Measurements from ENCODE around the gene PDYN. TPM values are rescaled to one million over a fixed set of nuclear protein-coding genes. Genes with fewer than 3 reads are reported as not detected.

The PDYN gene
- total RNA-seq, 4 donors from 2014 or later = not detected

DNA sequence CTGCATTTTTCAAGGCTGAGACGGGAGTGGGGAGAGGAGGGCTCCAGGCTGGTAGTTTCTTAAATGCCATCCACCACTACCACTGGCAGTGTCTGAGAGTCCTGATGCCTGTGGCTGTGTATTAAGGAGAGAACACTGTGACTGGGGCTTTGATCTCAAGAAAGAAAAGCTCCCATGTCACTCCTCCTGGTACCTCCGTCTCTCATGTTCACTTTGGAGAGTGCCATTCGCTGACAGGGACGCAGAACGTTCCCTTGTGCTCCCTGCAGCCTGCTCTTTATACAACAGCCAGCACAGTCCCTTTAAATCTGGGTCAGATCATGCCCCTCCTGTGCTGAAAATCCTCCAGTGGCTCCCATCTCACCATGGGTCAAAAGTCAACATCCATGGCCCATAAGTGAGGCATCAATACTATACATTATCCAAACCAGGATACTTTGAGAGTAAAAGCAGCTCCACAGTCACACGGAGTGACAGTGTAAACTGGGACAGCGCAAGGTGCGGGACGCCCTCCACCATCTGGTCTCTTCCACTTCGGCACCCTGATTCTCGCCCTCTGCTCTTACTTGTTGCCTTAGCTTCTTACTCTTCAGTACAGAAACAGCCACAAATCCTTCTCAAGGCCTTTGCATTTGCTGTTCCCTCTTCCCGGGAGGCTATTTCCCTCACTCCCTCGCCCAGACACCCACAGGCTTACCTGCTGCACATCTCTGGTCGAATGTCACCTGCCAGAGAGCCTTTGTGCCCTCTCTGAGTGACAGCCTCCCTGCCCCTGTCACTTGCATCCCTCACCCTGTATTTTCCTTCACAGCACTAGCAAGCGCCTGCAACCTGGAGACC lies 20.0 kb downstream of the PDYN start:
- Histone ChIP-seq H3K36me3 (no peaks in the 10 kb centered on the region), H3K27me3 (peaks cover 60% of the 10 kb centered on the region), H3K27ac (no peak overlapping the region), H3K4me3 (no peak overlapping the region), H3K9me3 (no peaks in the 10 kb centered on the region), H3K4me1 (no peaks in the 10 kb centered on the region)
- no peak for ATAC-seq
- 59 to 64% methylated on average over 8 to 14 of the region's 15 CpGs for WGBS, 2 donors (ENCODE audit: low coverage in 1 of 2)
- TF ChIP-seq POLR2AphosphoS5 (IDR thresholded peaks at IDR 0.05) (no peak), POLR2A (IDR thresholded peaks at IDR 0.05) (no peak), EP300 (IDR thresholded peaks at IDR 0.05) (no peak)
- TF ChIP-seq, protein P1, sequence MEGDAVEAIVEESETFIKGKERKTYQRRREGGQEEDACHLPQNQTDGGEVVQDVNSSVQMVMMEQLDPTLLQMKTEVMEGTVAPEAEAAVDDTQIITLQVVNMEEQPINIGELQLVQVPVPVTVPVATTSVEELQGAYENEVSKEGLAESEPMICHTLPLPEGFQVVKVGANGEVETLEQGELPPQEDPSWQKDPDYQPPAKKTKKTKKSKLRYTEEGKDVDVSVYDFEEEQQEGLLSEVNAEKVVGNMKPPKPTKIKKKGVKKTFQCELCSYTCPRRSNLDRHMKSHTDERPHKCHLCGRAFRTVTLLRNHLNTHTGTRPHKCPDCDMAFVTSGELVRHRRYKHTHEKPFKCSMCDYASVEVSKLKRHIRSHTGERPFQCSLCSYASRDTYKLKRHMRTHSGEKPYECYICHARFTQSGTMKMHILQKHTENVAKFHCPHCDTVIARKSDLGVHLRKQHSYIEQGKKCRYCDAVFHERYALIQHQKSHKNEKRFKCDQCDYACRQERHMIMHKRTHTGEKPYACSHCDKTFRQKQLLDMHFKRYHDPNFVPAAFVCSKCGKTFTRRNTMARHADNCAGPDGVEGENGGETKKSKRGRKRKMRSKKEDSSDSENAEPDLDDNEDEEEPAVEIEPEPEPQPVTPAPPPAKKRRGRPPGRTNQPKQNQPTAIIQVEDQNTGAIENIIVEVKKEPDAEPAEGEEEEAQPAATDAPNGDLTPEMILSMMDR (IDR thresholded peaks at IDR 0.05) = no peak

DNA sequence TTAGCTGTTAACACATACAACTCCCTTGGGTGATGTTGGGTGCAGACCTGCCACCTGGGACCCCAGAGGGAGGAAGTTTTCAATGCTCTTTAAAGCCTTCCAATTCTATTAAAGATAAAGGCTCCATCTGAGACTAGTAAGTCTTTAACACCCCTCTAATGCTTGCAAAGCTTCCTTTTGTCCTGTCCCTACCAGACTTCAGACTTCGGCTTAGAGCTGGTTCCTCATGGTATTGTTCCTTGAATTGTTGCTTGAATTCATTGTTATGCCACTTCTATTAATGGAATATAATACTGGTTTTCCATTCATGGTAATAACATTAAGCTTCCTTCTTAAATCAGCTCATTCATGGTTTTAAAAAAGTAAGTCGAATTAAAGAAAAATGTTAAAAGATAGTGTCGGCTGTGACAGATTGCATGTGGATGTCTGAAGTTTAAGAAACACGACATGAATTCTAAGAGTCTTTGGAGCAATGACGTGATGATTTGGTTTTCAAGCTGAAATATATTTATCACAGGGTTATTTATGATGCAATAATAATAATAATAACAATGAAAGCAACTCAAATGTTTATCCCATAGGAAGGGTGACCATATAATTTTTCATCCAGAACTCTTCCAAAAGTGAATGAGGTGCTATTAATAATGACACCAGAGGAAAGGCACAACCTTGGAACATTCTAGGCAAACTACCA lies 21.8 kb downstream of the PDYN start:
- H3K27me3 ChIP-seq = peaks cover 56% of the 10 kb centered on the region
- H3K4me3 ChIP-seq = no peak overlapping the region
- no peak for TF ChIP-seq POLR2A (IDR thresholded peaks at IDR 0.05)
- no peak for TF ChIP-seq EP300 (IDR thresholded peaks at IDR 0.05)
- TF ChIP-seq POLR2AphosphoS5 (IDR thresholded peaks at IDR 0.05) = no peak
- WGBS, 2 donors (ENCODE audit: low coverage in 1 of 2) = 64 to 75% methylated on average over 2 to 5 of the region's 5 CpGs
- no peak overlapping the region for H3K27ac ChIP-seq
- H3K9me3 ChIP-seq = no peaks in the 10 kb centered on the region
- H3K4me1 ChIP-seq = no peaks in the 10 kb centered on the region
- ATAC-seq = no peak
- no peaks in the 10 kb centered on the region for H3K36me3 ChIP-seq

DNA sequence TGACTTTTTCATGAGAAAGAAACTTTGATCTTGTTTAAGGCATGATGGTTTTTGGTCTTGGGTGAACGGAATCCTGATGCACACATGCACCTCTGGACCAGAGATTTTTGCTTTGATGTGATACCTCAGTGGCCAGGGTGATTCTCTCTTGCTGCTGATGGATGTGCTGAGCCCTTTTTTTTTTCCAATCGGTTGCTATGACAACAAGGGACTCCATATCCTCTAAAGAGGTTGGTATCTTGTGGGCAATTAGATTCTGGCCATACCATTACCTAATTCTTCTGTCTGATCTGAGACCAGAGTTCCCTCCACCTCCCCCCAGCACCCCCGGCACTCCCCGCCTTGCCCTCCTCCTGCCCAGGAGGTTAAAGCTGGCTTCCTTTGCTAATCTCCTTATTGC lies 24.9 kb downstream of the PDYN start:
- ATAC-seq = no peak
- peaks cover 0 to 11% (median 0%) of the 10 kb centered on the region in 3 donors for H3K4me1 ChIP-seq
- no peaks in the 10 kb centered on the region for H3K36me3 ChIP-seq
- H3K4me3 ChIP-seq = no peak overlapping the region
- TF ChIP-seq POLR2A (IDR thresholded peaks at IDR 0.05) = no peak
- TF ChIP-seq EP300 (IDR thresholded peaks at IDR 0.05) = no peak
- TF ChIP-seq POLR2AphosphoS5 (IDR thresholded peaks at IDR 0.05) = no peak
- WGBS, 2 donors (ENCODE audit: low coverage in 1 of 2) = 38 to 56% methylated on average over 1 to 2 of the region's 4 CpGs
- H3K27me3 ChIP-seq = peaks cover 58% of the 10 kb centered on the region
- no peaks in the 10 kb centered on the region for H3K9me3 ChIP-seq
- no peak overlapping the region for H3K27ac ChIP-seq

DNA sequence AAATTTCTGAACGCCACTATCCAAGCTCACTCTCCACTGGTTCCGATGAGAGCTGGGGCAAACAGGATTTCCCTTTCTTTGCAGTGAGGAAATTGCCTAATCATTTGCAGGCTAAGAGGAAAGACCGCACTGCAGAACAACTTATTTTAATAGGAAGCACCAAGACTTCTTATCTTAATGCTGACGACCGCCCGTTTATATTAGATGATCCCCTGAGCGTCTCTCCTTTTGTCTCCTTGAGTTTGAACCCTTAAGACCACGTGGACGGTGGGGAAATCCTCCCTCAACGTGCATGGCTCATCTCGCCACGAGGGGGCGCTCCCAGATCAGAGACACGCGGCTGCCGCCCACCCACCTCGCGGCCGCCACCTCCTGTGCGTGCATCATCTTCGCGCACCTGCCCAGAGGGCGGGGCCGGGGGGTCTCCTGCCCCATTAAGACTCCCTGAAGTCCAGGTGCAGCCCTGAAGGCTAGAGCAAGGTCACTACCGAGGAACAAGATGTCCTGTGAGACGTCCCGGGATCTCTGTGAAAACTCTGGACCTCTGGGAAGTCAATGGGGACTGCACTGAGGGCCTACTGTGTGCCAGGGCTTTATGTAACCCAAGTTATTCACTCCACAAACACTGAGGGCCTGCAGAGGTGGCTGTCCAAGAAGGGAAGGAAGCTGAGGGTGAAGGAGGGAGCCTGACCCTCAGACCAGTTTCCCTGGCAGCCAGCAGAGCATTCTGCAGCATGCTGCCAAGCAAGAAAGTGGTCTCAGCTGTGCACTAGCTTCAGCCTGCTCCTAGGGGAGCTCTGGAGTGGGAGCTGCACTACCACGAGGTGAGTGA lies 28.1 kb downstream of the PDYN start:
- 1% methylated on average over 18 to 22 of the region's 28 CpGs for WGBS, 2 donors (ENCODE audit: low coverage in 1 of 2)
- no peak overlapping the region for H3K4me3 ChIP-seq
- peaks cover 59% of the 10 kb centered on the region for H3K27me3 ChIP-seq
- TF ChIP-seq, protein P1 (IDR thresholded peaks at IDR 0.05) = peak; percentile 86 to 98 (median 93)
- TF ChIP-seq EP300 (IDR thresholded peaks at IDR 0.05) (no peak), POLR2A (IDR thresholded peaks at IDR 0.05) (no peak), POLR2AphosphoS5 (IDR thresholded peaks at IDR 0.05) (no peak)
- peaks cover 0 to 11% (median 0%) of the 10 kb centered on the region in 3 donors for H3K4me1 ChIP-seq
- H3K27ac ChIP-seq = no peak overlapping the region
- ATAC-seq = peak; percentile 71
- no peaks in the 10 kb centered on the region for H3K9me3 ChIP-seq
- no peaks in the 10 kb centered on the region for H3K36me3 ChIP-seq

DNA sequence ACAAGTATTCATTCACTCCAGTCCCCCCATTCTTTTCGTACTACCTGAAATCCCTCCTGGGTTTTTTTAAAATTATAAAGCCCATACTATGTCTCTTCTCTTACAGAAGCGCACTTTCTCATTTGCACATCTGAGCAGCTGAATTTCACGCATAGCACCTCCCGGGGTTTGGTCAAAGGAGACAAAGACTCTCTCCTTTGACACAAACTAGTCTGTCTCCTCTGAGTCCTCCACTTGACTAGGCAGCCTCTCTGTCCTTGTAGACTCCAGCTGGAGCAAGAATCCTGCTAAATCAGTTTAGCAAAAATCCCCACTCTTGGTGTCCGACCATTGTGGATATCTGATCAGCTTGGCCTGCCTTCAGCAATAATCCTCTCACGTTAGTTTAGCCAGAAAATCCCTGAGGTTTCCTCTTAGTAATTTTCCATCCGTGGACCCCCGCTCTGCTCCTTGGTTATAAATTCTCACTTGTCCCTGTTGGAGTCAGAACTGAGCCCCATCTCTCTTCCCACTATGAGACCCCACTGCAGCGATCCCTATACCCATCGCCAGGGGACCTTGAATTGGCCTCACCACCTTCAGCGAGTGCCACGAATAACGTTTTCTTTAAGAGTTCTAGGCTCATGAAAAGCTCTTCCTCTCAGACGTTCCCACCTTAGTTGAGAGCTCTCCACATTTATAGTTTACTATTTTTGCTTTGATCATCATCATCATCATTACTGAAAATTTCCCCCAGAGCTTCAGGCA lies 29.0 kb downstream of the PDYN start:
- Histone ChIP-seq H3K27me3 (peaks cover 55% of the 10 kb centered on the region), H3K4me3 (no peak overlapping the region), H3K27ac (no peak overlapping the region), H3K36me3 (no peaks in the 10 kb centered on the region), H3K4me1 (peaks cover 0 to 11% (median 0%) of the 10 kb centered on the region in 3 donors), H3K9me3 (no peaks in the 10 kb centered on the region)
- TF ChIP-seq POLR2A (IDR thresholded peaks at IDR 0.05) = no peak
- TF ChIP-seq, protein P1 (IDR thresholded peaks at IDR 0.05) = no peak
- no peak for TF ChIP-seq POLR2AphosphoS5 (IDR thresholded peaks at IDR 0.05)
- TF ChIP-seq EP300 (IDR thresholded peaks at IDR 0.05) = no peak
- 33 to 41% methylated on average over 13 to 14 of the region's 14 CpGs for WGBS, 2 donors (ENCODE audit: low coverage in 1 of 2)
- ATAC-seq = no peak

Measured in gastroesophageal sphincter (tissue), 4 donors.